ENCODE measurements around the gene DDAH1.
"Not testable (repeated sequence)": the region's sequence is repeated elsewhere in the genome, so short reads cannot be mapped to it uniquely, and the experiment has no call there.

The DDAH1 gene

GRCh38 chr1:85465099-85465785, at the start of gene DDAH1:
TSS of gene DDAH1 (minus strand) at chr1:85465159. CDS start at chr1:85465045, 114 bp downstream.
- DNase-seq (ENCODE audit: low spot score): peak; percentile 59

- DNase-seq (ENCODE audit: low spot score): not testable (repeated sequence)
Measured at GRCh38 chr1:85513998-85514397, 49.0 kb upstream of the DDAH1 start.

- DNase-seq (ENCODE audit: low spot score): no peak
Measured at GRCh38 chr1:85504417-85504816, 39.5 kb upstream of the DDAH1 start.

GRCh38 chr1:85502625-85503083, 37.7 kb upstream of the DDAH1 start:
- DNase-seq (ENCODE audit: low spot score): no peak

GRCh38 chr1:85502171-85502570, 37.2 kb upstream of the DDAH1 start:
- DNase-seq (ENCODE audit: low spot score): no peak

- no peak for DNase-seq (ENCODE audit: low spot score)
Measured at GRCh38 chr1:85501355-85501898, 36.5 kb upstream of the DDAH1 start.

- DNase-seq (ENCODE audit: low spot score): no peak
Measured at GRCh38 chr1:85496941-85497582, 32.1 kb upstream of the DDAH1 start.

- no peak for DNase-seq (ENCODE audit: low spot score)
Measured at GRCh38 chr1:85495556-85495955, 30.6 kb upstream of the DDAH1 start.

GRCh38 chr1:85494904-85495266, 29.9 kb upstream of the DDAH1 start:
- DNase-seq (ENCODE audit: low spot score): no peak

- DNase-seq (ENCODE audit: low spot score): no peak
Measured at GRCh38 chr1:85494074-85494903, 29.3 kb upstream of the DDAH1 start.

- no peak for DNase-seq (ENCODE audit: low spot score)
Measured at GRCh38 chr1:85490270-85490985, 25.5 kb upstream of the DDAH1 start.

- DNase-seq (ENCODE audit: low spot score): no peak
Measured at GRCh38 chr1:85488126-85488525, 23.2 kb upstream of the DDAH1 start.

- no peak for DNase-seq (ENCODE audit: low spot score)
Measured at GRCh38 chr1:85485516-85485915, 20.6 kb upstream of the DDAH1 start.

- DNase-seq (ENCODE audit: low spot score): no peak
Measured at GRCh38 chr1:85484716-85485115, 19.8 kb upstream of the DDAH1 start.

- no peak for DNase-seq (ENCODE audit: low spot score)
Measured at GRCh38 chr1:85484264-85484663, 19.3 kb upstream of the DDAH1 start.

GRCh38 chr1:85481688-85482087, 16.7 kb upstream of the DDAH1 start:
- no peak for DNase-seq (ENCODE audit: low spot score)

- no peak for DNase-seq (ENCODE audit: low spot score)
Measured at GRCh38 chr1:85480566-85480965, 15.6 kb upstream of the DDAH1 start.

- DNase-seq (ENCODE audit: low spot score): no peak
Measured at GRCh38 chr1:85479491-85479890, 14.5 kb upstream of the DDAH1 start.

- no peak for DNase-seq (ENCODE audit: low spot score)
Measured at GRCh38 chr1:85478366-85478765, 13.4 kb upstream of the DDAH1 start.

GRCh38 chr1:85475055-85475454, 10.1 kb upstream of the DDAH1 start:
- no peak for DNase-seq (ENCODE audit: low spot score)

- no peak for DNase-seq (ENCODE audit: low spot score)
Measured at GRCh38 chr1:85473390-85473789, 8.4 kb upstream of the DDAH1 start.

GRCh38 chr1:85471558-85471957, 6.6 kb upstream of the DDAH1 start:
- no peak for DNase-seq (ENCODE audit: low spot score)

All from hepatic stellate cell (primary cell).